Bronchial epithelial cell (primary cell): ENCODE data around the gene CDON. TPM values are rescaled to one million over a fixed set of nuclear protein-coding genes. Genes with fewer than 3 reads are reported as not detected.

Experiments used
- DNase-seq: peaks from one replicate; pipeline ENCODE4 v3.0.0-alpha.2; 2010; ENCODE audit warnings: low read depth
- FAIRE-seq: peaks from 2 replicates; lab custom pipeline; 2011; peaks lifted over from hg19 to GRCh38; lab: Jason Lieb, UNC
- H3K27me3 ChIP-seq: 2 replicates; pipeline ENCODE4 v1.5.1; 2011; ENCODE audit warnings: low read length; ENCODE audit not compliant: control insufficient read depth, insufficient read depth
- H3K36me3 ChIP-seq: 2 replicates; pipeline ENCODE4 v1.5.1; 2011; ENCODE audit warnings: low read length; ENCODE audit not compliant: control insufficient read depth, insufficient read depth
- H3K4me3 ChIP-seq: 2 replicates; pipeline ENCODE4 v1.5.1; 2011; ENCODE audit warnings: mild to moderate bottlenecking, low read depth, low read length, control low read depth
- CTCF ChIP-seq: IDR thresholded peaks from 2 replicates; pipeline ENCODE4 v1.5.1; 2011; ENCODE audit warnings: mild to moderate bottlenecking, moderate library complexity, low read length, control low read depth, inconsistent platforms; ENCODE audit not compliant: insufficient read depth, severe bottlenecking
- total RNA-seq: library from RNA; depleted of rRNA; stranded (reverse); fragments of >200 nt; gene quantifications from 2 replicates; pipeline ENCODE4 v1.2.1, GENCODE V29; 2014

CDON gene
- total RNA-seq, 1 donor from 2014 or later: 2.9 TPM

- no peak for FAIRE-seq
- no peak for DNase-seq
- no peaks in the 10 kb centered on the region for H3K36me3 ChIP-seq
- H3K27me3 ChIP-seq: peaks cover 2% of the 10 kb centered on the region
- no peak for TF ChIP-seq CTCF
- no peak overlapping the region for H3K4me3 ChIP-seq
Observed at GRCh38 chr11:126088999-126089398, 26.3 kb upstream of the CDON start.

GRCh38 chr11:126086248-126086647, 23.6 kb upstream of the CDON start:
- H3K27me3 ChIP-seq: peaks cover 2% of the 10 kb centered on the region
- no peak overlapping the region for H3K4me3 ChIP-seq
- DNase-seq: peak; percentile 21
- TF ChIP-seq CTCF: no peak
- FAIRE-seq: no peak
- no peaks in the 10 kb centered on the region for H3K36me3 ChIP-seq

GRCh38 chr11:126084608-126084912, 21.9 kb upstream of the CDON start:
- TF ChIP-seq CTCF: no peak
- no peaks in the 10 kb centered on the region for H3K36me3 ChIP-seq
- H3K4me3 ChIP-seq: no peak overlapping the region
- no peaks in the 10 kb centered on the region for H3K27me3 ChIP-seq
- DNase-seq: no peak
- FAIRE-seq: no peak

- no peaks in the 10 kb centered on the region for H3K36me3 ChIP-seq
- no peak for TF ChIP-seq CTCF
- H3K4me3 ChIP-seq: no peak overlapping the region
- H3K27me3 ChIP-seq: no peaks in the 10 kb centered on the region
- FAIRE-seq: no peak
- DNase-seq: no peak
Observed at GRCh38 chr11:126083829-126084607, 21.4 kb upstream of the CDON start.

GRCh38 chr11:126082251-126083109, 19.8 kb upstream of the CDON start:
- Histone ChIP-seq H3K4me3 (no peak overlapping the region), H3K36me3 (no peaks in the 10 kb centered on the region), H3K27me3 (no peaks in the 10 kb centered on the region)
- DNase-seq: no peak
- TF ChIP-seq CTCF: no peak
- FAIRE-seq: no peak
